Caco-2 (cell line): ENCODE data around the gene STK11IP. TPM values are rescaled to one million over a fixed set of nuclear protein-coding genes. Genes with fewer than 3 reads are reported as not detected.

Source experiments
- BruUV-seq: library from RNA; stranded (reverse); fragments of 400-500 nt; replicated peaks from 2 replicates; lab custom pipeline; 2021; lab: Mats Ljungman, UMichigan
- CTCF ChIA-PET: fragments of 300-600 bp; sonication (Branson Sonifier 250); formaldehyde crosslinking; loops from one replicate; lab custom pipeline; 2022; ENCODE audit warnings: antibody characterized with exemption; lab: Charles Lee
- POLR2A ChIA-PET: fragments of 300-600 bp; sonication (Branson Sonifier 250); formaldehyde crosslinking; loops from one replicate; lab custom pipeline; 2022; ENCODE audit warnings: antibody characterized with exemption; lab: Charles Lee
- DNase-seq, 2 experiments: peaks; one replicate each; pipeline versions ENCODE4 v3.0.0 to v3.0.0-alpha.2; 2020 to 2022
- H3K27me3 ChIP-seq: replicated peaks from 2 replicates; pipeline ENCODE4 v1.6.0; 2011; ENCODE audit warnings: low read length; ENCODE audit not compliant: control insufficient read depth, insufficient read depth
- H3K36me3 ChIP-seq: 2 replicates; pipeline ENCODE4 v1.5.1; 2011; ENCODE audit warnings: low read length; ENCODE audit not compliant: control insufficient read depth, insufficient read depth
- H3K4me1 ChIP-seq: fragments of 250-450 bp; sonication (Bioruptor Pico); 2 replicates; pipeline ENCODE4 v1.5.1; 2020; ENCODE audit warnings: mild to moderate bottlenecking
- H3K4me3 ChIP-seq: 2 replicates; pipeline ENCODE4 v1.5.1; 2011; ENCODE audit warnings: low read depth, mild to moderate bottlenecking, control low read depth, low read length
- H3K9me3 ChIP-seq: fragments of 250-450 bp; sonication (Bioruptor Pico); 2 replicates; pipeline ENCODE4 v1.5.1; 2020; ENCODE audit warnings: mild to moderate bottlenecking, moderate library complexity
- H3K27ac Mint-ChIP-seq: one replicate; pipeline ENCODE4 v1.8.0; 2022; ENCODE audit warnings: mixed read lengths; ENCODE audit not compliant: unreplicated experiment
- H3K27me3 Mint-ChIP-seq: one replicate; pipeline ENCODE4 v1.8.0; 2022; ENCODE audit warnings: mixed read lengths; ENCODE audit not compliant: insufficient read depth, unreplicated experiment
- H3K36me3 Mint-ChIP-seq: one replicate; pipeline ENCODE4 v1.8.0; 2022; ENCODE audit warnings: mild to moderate bottlenecking, mixed read lengths; ENCODE audit not compliant: insufficient read depth, unreplicated experiment
- H3K4me1 Mint-ChIP-seq: one replicate; pipeline ENCODE4 v1.8.0; 2022; ENCODE audit warnings: low read depth, mixed read lengths; ENCODE audit not compliant: unreplicated experiment
- H3K4me3 Mint-ChIP-seq: one replicate; pipeline ENCODE4 v1.8.0; 2022; ENCODE audit warnings: mild to moderate bottlenecking, moderate library complexity, mixed read lengths; ENCODE audit not compliant: unreplicated experiment
- H3K9me3 Mint-ChIP-seq: one replicate; pipeline ENCODE4 v1.8.0; 2022; ENCODE audit warnings: mixed read lengths; ENCODE audit not compliant: unreplicated experiment
- CTCF ChIP-seq, 2 experiments: fragments of 200-600 bp in 1 of 2; IDR thresholded peaks; 1 replicate in 1 of 2; 2 replicates in 1 of 2; pipeline versions ENCODE4 v1.5.1 to v1.8.0; 2011 to 2022; ENCODE audit warnings: antibody characterized with exemption in 1 of 2, control low read depth in 1 of 2, inconsistent platforms in 1 of 2, low read depth in 1 of 2, low read length in 1 of 2, mild to moderate bottlenecking in 1 of 2, moderate library complexity in 1 of 2; ENCODE audit not compliant: insufficient read depth in 1 of 2, severe bottlenecking in 1 of 2, unreplicated experiment in 1 of 2
- intact Hi-C: fragments of 100-400 bp; cut with micrococcal nuclease; formaldehyde crosslinking; loops from one replicate; pipeline ENCODE4 v1.10.0; 2022; ENCODE audit not compliant: unreplicated experiment
- total RNA-seq: library from RNA; stranded (reverse); gene quantifications from 2 replicates; pipeline ENCODE4 v1.2.3, GENCODE V29; 2022

The STK11IP gene
- total RNA-seq, 1 experiment from 2014 or later, result 21.7 TPM

GRCh38 chr2:219633276-219634065 is 35.8 kb downstream of the STK11IP start:
- Mint-ChIP-seq H3K36me3 (peaks cover 6% of the 10 kb centered on the region), H3K27ac (no peak overlapping the region), H3K4me1 (no peaks in the 10 kb centered on the region), H3K9me3 (no peaks in the 10 kb centered on the region), H3K27me3 (no peaks in the 10 kb centered on the region), H3K4me3 (no peak overlapping the region)
- ChIA-PET POLR2A (no interaction called here), CTCF (no interaction called here)
- no peak overlapping the region for H3K4me3 ChIP-seq
- no peaks in the 10 kb centered on the region for H3K27me3 ChIP-seq
- no peak for TF ChIP-seq CTCF (IDR thresholded peaks at IDR 0.05; ENCODE audit: insufficient read depth in 1 of 2, low read depth in 1 of 2, low read length in 1 of 2, severe bottlenecking in 1 of 2, unreplicated experiment in 1 of 2)
- intact Hi-C loops, result no loop called here
- H3K36me3 ChIP-seq, result no peaks in the 10 kb centered on the region
- H3K4me1 ChIP-seq, result no peaks in the 10 kb centered on the region
- BruUV-seq, result no TSS peak
- no peaks in the 10 kb centered on the region for H3K9me3 ChIP-seq
- no peak for DNase-seq

- no peak overlapping the region for H3K4me3 Mint-ChIP-seq
- no peaks in the 10 kb centered on the region for H3K36me3 ChIP-seq
- H3K27ac Mint-ChIP-seq, result no peak overlapping the region
- H3K9me3 ChIP-seq, result no peaks in the 10 kb centered on the region
- H3K4me1 Mint-ChIP-seq, result no peaks in the 10 kb centered on the region
- no peaks in the 10 kb centered on the region for H3K27me3 ChIP-seq
- H3K4me1 ChIP-seq, result no peaks in the 10 kb centered on the region
- CTCF ChIA-PET, result no interaction called here
- TF ChIP-seq CTCF (IDR thresholded peaks at IDR 0.05; ENCODE audit: insufficient read depth in 1 of 2, low read depth in 1 of 2, low read length in 1 of 2, severe bottlenecking in 1 of 2, unreplicated experiment in 1 of 2), result no peak
- intact Hi-C loops, result no loop called here
- POLR2A ChIA-PET, result no interaction called here
- DNase-seq, result no peak
- no TSS peak for BruUV-seq
- no peak overlapping the region for H3K4me3 ChIP-seq
- no peaks in the 10 kb centered on the region for H3K9me3 Mint-ChIP-seq
- no peaks in the 10 kb centered on the region for H3K27me3 Mint-ChIP-seq
- peaks cover 1% of the 10 kb centered on the region for H3K36me3 Mint-ChIP-seq
These were observed 36.7 kb downstream of the STK11IP start for GRCh38 chr2:219634171-219634940.

GRCh38 chr2:219634951-219635751 is 37.5 kb downstream of the STK11IP start:
- Mint-ChIP-seq H3K27me3 (no peaks in the 10 kb centered on the region), H3K4me1 (no peaks in the 10 kb centered on the region), H3K9me3 (no peaks in the 10 kb centered on the region), H3K36me3 (no peaks in the 10 kb centered on the region), H3K27ac (no peak overlapping the region), H3K4me3 (no peak overlapping the region)
- no peaks in the 10 kb centered on the region for H3K36me3 ChIP-seq
- no TSS peak for BruUV-seq
- TF ChIP-seq CTCF (IDR thresholded peaks at IDR 0.05; ENCODE audit: insufficient read depth in 1 of 2, low read depth in 1 of 2, low read length in 1 of 2, severe bottlenecking in 1 of 2, unreplicated experiment in 1 of 2), result no peak
- intact Hi-C loops, result no loop called here
- DNase-seq, result no peak
- POLR2A ChIA-PET, result no interaction called here
- H3K4me3 ChIP-seq, result no peak overlapping the region
- H3K9me3 ChIP-seq, result no peaks in the 10 kb centered on the region
- CTCF ChIA-PET, result interaction anchor here (0.5 kb wide), 1 partner anchor 161 kb away, joined by 4 read pairs; no protein-coding TSS in a partner anchor
- H3K27me3 ChIP-seq, result no peaks in the 10 kb centered on the region
- H3K4me1 ChIP-seq, result no peaks in the 10 kb centered on the region
